GM11168 (cell line): ENCODE results near the gene VGLL1.

Source experiments
- in situ Hi-C: fragments of 300-500 bp; cut with MboI; formaldehyde crosslinking; loops from one replicate; pipeline ENCODE4 v1.12.0; 2022; ENCODE audit warnings: low sequenced_read_pairs; ENCODE audit not compliant: unreplicated experiment

The VGLL1 gene

DNA sequence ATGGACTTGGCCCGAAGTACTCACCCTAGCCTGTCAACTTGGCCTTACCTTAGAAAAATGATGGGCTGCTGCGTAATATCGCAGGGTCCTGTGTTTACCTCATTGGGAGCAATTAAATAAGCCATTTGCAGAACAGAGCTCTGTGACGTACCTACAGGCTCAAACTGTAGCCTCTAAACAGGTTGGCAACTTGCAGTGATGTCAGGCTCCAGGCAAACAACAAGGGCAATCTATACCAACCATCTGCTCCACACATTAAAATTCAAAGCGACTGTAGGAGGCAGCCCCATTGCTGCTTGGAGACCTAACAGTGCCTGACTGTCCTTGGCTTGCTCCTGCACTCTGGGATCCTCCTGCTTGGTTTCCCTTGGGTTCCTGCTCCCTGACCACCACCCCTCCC is 17.2 kb downstream of the VGLL1 start:
- in situ Hi-C loops, result no loop called here

DNA sequence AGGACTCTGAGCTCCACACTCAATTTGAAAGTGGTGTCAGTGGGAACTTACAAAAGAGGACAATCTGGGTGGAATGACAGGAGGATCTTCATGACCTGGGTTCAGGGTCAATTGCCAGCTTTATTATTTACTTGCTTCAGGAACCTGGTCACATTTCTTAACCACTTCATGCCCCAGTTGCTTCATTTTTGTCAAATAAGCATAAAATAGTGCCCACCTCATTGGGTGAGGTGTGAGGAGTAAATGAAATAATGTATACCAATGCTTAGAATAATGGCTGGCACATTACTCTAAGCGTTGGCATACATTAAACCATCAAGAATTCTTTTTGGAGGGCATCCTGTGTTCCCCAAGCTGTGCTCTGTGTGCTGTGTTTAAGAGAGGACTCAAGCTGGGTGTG is 19.4 kb downstream of the VGLL1 start:
- in situ Hi-C loops, result no loop called here

DNA sequence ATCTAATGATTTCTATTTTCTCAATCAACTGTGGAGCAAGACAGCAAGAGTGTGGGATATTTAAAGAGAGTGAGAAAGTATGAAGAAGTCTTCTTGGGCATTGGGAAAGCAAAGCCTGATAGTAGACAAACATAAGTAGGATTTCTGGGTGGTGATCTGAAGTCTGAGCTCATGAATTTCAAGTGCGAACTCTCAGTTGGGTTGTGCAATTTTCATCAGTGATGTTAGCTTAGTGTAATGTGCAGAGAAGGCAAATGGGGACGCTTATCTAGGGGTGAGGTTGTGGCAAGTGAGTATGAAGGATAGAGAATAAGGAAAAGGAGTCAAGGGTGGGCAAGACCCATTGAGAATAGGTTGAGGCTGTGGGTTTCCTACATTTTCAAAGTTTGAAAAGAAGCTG is 23.7 kb downstream of the VGLL1 start:
- in situ Hi-C loops, result no loop called here

DNA sequence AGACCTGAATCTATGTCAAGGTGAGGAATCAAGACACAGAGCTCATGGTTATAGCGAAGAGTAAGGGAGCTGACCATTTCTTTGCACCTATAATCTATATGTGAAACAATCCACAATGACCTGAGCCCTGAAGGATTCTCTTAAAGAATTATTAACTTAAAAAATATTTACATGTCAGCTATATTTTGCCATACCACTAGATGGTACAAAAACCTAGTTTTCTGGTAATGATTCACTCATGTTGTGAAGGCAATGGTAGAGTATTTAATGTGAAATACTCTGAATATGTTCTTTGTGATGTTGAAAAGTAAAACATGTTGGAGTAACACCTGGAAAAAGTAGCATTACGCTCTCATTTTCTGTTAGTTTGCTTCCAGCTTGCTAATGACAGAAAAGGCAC is 40.0 kb downstream of the VGLL1 start:
- in situ Hi-C loops, result no loop called here

- in situ Hi-C loops, result no loop called here
Observed at GRCh38 chrX:136574548-136574947, 42.5 kb downstream of the VGLL1 start.

DNA sequence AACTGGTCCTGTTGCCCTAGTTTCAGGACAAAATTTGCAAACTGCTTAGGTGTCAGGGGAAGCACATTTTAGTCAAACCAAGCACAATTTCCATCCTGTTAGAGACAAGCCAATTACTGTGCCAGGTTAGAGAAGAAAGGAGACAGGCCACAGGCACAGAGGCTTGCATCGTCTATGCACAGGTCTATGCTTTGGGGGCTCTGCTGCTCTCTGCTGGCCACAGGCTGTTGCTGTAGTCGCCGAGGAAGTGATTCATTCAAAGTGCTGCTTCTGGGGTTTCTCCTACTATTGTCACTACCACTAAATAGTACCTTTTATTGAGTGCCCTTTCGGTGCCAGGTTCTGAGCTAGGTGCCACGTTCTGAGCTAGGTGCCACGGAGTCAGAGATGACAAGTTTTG is 45.5 kb downstream of the VGLL1 start:
- in situ Hi-C loops, result no loop called here

DNA sequence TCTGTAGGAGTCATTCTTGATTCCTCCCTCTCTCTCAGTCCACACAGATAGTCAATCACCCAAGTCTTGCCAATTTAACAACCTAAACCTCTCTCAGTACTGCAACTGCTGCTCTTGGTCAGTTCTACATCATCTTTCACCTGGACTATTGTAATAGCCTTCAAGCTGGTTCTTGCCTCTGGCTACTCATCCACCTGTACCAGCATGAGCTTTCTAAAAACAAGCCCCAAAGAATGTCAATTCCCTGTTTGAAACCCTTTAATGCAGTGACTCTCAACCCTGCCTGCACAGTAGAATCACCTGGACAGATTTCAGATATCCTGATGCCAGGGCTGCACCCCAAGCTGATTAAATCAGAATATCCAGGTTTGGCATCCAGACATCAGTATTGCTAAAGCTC is 48.3 kb downstream of the VGLL1 start:
- in situ Hi-C loops, result no loop called here

- in situ Hi-C loops, result no loop called here
Observed at GRCh38 chrX:136582624-136583023, 50.6 kb downstream of the VGLL1 start.

DNA sequence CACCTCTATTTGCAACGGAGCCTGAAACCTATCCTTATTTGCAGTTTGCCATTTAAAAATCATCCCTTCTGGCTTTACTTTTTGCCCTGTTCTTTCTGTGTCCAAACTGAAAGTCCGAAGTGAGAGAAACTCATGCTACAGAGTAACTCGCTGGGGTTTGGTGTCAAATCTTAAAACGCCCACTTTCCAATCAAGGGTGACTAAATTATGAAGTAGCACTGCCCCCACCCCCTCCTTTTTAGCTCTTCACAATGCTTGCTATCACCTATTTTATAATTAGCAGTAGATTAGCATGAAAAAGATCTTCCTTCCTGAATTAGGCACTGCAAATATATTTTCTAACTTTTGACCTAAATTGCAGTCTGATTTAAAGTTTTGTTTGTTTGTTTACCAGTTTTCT is 52.5 kb downstream of the VGLL1 start:
- in situ Hi-C loops, result no loop called here

DNA sequence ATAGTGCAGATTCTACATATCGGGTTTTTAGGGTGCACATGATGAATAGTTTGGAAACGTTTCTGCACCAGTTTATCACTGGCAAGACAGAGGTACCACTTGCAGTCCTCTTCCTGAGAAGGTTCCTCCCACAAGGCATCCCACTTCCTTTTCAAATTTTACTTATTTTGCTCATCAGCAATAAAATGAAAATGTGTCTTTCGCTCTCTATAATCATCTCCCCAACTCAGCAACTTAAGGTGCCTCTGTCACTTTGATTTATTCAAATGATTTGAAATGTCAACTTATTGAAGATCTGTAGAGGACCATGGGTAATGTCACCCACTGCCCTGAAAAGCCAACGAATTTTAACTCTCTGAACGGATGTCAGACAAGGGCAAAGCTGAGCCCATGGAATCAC is 53.2 kb downstream of the VGLL1 start:
- in situ Hi-C loops, result no loop called here

DNA sequence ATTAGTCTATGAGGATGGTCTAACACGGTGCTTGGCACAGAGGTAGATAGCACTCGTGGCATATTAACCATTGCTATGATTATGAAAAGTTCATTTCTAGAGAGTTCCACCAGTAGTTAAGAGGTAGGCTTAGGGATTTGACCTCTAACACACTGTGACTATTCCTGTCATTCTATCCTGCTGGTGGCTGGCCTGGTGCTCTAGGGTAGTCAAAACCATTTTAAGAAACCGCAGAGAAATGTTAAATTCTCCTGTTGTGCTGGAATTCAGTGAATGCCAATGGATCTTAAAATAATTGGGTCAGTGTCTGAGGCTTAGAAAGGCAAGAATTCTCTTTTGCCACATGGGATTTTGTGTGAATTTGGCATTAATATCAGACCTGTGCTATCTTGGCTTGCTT is 53.9 kb downstream of the VGLL1 start:
- in situ Hi-C loops, result no loop called here

DNA sequence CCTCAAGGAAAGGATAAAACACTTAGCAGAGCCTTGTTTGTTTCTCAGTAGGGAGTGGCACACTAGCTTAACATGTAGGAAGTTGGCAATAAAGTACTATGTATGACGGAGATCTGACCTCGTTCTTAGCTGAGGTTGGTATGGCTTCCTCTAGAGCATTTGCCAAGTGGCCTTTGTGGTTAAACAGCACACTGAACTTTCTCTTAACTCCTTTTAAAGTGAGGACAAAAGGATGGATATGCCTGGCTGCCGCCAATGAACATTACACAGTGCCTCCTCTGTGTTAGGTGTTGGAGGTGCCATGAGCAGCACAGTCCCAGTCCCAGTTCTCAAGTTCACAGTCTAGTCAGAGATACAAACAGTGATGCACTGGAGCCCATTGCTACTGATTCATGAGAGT is 54.4 kb downstream of the VGLL1 start:
- in situ Hi-C loops, result no loop called here

DNA sequence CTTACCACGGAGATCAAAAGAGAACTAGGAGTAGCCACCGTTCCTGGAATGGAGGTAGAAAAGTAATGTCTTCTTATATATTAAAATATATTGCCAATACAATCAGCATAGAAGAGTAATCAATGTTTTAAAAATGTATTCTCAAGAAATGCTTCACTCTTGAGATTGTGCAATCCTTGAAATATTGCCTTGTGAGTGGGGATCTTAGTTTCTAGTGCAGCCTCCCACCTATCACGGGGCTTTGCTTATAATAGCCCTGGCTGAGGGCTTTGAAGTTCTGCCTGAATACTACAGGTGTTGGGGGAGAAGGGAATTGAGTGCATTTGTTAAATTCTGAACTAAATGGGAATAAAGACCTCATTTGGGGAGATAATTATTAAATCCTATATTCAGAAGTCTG is 55.5 kb downstream of the VGLL1 start:
- in situ Hi-C loops, result no loop called here

DNA sequence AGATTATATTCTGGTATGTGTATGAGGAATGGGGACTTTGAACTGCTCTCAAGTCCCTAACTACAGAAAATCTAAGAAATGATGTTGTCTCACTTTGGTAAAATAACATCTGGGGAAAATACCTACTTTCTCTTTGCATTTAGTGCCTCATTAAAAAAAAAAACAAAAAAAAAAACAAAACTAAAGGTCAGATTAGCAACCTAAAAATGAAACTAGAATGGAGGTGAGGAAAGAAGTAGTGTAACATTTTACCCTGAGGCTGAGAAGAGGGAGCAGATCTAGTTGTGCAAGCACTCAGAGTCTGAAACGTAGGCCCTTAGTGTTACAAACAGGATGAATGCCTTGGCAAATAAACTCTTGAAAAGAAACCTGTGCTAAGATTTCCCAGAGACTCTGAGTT is 56.0 kb downstream of the VGLL1 start:
- in situ Hi-C loops, result no loop called here

GRCh38 chrX:136589966-136590365 is 58.0 kb downstream of the VGLL1 start:
- in situ Hi-C loops, result no loop called here

- in situ Hi-C loops, result no loop called here
Observed at GRCh38 chrX:136597356-136597755, 65.3 kb downstream of the VGLL1 start.

DNA sequence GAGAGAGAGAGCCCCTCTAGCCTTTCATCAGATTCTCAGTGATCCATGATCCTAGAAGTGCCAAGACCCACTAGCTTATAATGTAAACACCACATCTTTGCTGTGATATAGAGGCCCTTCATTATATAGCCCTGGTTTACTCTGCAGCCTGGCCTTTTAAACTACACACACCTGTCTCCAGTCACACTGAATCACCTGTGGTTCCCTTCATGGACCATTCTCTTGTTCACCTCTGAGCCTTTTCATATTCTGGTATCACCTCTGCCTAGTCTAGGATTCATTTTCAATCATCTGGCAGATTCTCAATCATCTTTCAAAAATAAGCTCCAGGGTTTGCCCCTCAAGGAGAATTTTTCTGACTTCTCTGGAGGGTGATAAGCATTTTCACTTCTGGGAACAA is 65.9 kb downstream of the VGLL1 start:
- in situ Hi-C loops, result no loop called here

DNA sequence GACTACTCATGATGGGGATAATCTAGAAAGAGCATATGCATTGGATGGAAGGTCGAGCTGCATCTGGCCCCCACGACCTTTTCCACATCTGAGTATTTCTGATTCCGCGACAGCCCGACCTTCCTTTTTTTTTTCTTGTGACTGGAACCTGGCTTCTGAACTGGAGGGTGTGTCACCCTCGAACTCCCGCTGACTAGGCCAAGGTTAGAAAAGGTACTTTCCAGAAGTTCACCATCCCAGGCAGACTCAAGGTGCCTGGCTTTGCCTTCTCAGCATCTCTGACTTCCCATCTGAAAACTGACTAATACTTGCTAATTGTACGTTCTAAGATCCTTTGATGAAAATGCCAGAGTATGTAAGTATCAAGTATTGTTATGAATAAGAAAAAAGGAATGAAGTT is 66.6 kb downstream of the VGLL1 start:
- in situ Hi-C loops, result no loop called here

GRCh38 chrX:136600059-136600458 is 68.0 kb downstream of the VGLL1 start:
- in situ Hi-C loops, result loop anchor here (25.0 kb wide), 1 partner anchor 337 kb away; no protein-coding TSS in a partner anchor
